Measurements from ENCODE around the gene CCR6. TPM values are rescaled to one million over a fixed set of nuclear protein-coding genes. Genes with fewer than 3 reads are reported as not detected.

The CCR6 gene
- total and polyA plus RNA-seq, 4 donors, result 0.16 to 0.39 (median 0.32) TPM

GRCh38 chr6:167116838-167117228 lies 6.1 kb upstream of the CCR6 start:
- WGBS, 2 donors, result 64 to 84% methylated on average over 14 of the region's 14 CpGs

DNA sequence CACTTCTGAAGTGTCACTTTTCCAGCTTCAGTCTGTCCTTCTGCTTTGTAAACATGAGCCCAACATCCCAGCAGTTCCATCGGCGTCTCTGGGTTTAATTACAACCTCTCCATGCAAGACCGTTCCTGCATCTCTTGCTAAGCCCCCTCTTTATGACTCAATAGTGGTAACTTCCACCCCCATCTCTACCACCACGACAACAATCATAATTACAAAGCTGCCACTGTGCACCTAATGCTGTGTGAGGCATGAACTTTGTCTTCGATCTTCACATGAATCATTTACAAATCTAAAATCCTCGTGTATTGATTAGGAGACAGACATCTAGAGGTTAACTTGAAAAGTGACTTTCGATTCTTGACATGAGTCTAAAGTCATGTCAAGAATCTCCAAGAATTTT lies 4.9 kb upstream of the CCR6 start:
- Histone ChIP-seq H3K4me1 (ENCODE audit: control insufficient read depth in 5 of 5, insufficient read depth in 5 of 5, low read length in 5 of 5) (no peaks in the 10 kb centered on the region), H3K27ac (ENCODE audit: low read depth in 1 of 2, low read length in 1 of 2) (no peak overlapping the region), H3K4me3 (no peak overlapping the region), H3K9ac (ENCODE audit: insufficient read depth in 1 of 2, low read length in 2 of 2) (no peak overlapping the region), H3K36me3 (ENCODE audit: control insufficient read depth in 4 of 4, insufficient read depth in 4 of 4, low read length in 4 of 4) (no peaks in the 10 kb centered on the region), H3K27me3 (ENCODE audit: control insufficient read depth in 3 of 3, insufficient read depth in 3 of 3, low read length in 2 of 3) (no peaks in the 10 kb centered on the region), H3K9me3 (ENCODE audit: control insufficient read depth in 4 of 4, insufficient read depth in 3 of 4, low read length in 3 of 4) (peaks cover 0 to 2% (median 0%) of the 10 kb centered on the region in 4 donors)
- TF ChIP-seq, protein P1, sequence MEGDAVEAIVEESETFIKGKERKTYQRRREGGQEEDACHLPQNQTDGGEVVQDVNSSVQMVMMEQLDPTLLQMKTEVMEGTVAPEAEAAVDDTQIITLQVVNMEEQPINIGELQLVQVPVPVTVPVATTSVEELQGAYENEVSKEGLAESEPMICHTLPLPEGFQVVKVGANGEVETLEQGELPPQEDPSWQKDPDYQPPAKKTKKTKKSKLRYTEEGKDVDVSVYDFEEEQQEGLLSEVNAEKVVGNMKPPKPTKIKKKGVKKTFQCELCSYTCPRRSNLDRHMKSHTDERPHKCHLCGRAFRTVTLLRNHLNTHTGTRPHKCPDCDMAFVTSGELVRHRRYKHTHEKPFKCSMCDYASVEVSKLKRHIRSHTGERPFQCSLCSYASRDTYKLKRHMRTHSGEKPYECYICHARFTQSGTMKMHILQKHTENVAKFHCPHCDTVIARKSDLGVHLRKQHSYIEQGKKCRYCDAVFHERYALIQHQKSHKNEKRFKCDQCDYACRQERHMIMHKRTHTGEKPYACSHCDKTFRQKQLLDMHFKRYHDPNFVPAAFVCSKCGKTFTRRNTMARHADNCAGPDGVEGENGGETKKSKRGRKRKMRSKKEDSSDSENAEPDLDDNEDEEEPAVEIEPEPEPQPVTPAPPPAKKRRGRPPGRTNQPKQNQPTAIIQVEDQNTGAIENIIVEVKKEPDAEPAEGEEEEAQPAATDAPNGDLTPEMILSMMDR (IDR thresholded peaks at IDR 0.05; ENCODE audit: control extremely low read depth, extremely low read depth), result no peak
- DNase-seq (no peak), ATAC-seq (ENCODE audit: insufficient read depth, low FRiP score) (no peak)
- WGBS, 2 donors, result 79 to 90% methylated on average over 7 of the region's 7 CpGs

More at GRCh38 chr6:167116838-167117228, 6.1 kb upstream of the CCR6 start:
- DNase-seq (no peak), ATAC-seq (ENCODE audit: insufficient read depth, low FRiP score) (no peak)
- no peak overlapping the region for H3K9ac ChIP-seq (ENCODE audit: insufficient read depth in 1 of 2, low read length in 2 of 2)
- H3K27ac ChIP-seq (ENCODE audit: low read depth in 1 of 2, low read length in 1 of 2), result no peak overlapping the region
- H3K36me3 ChIP-seq (ENCODE audit: control insufficient read depth in 4 of 4, insufficient read depth in 4 of 4, low read length in 4 of 4), result no peaks in the 10 kb centered on the region
- H3K4me1 ChIP-seq (ENCODE audit: control insufficient read depth in 5 of 5, insufficient read depth in 5 of 5, low read length in 5 of 5), result no peaks in the 10 kb centered on the region
- H3K27me3 ChIP-seq (ENCODE audit: control insufficient read depth in 3 of 3, insufficient read depth in 3 of 3, low read length in 2 of 3), result no peaks in the 10 kb centered on the region
- TF ChIP-seq, protein P1 (IDR thresholded peaks at IDR 0.05; ENCODE audit: control extremely low read depth, extremely low read depth), result no peak
- H3K9me3 ChIP-seq (ENCODE audit: control insufficient read depth in 4 of 4, insufficient read depth in 3 of 4, low read length in 3 of 4), result peaks cover 0 to 2% (median 0%) of the 10 kb centered on the region in 4 donors
- no peak overlapping the region for H3K4me3 ChIP-seq

DNA sequence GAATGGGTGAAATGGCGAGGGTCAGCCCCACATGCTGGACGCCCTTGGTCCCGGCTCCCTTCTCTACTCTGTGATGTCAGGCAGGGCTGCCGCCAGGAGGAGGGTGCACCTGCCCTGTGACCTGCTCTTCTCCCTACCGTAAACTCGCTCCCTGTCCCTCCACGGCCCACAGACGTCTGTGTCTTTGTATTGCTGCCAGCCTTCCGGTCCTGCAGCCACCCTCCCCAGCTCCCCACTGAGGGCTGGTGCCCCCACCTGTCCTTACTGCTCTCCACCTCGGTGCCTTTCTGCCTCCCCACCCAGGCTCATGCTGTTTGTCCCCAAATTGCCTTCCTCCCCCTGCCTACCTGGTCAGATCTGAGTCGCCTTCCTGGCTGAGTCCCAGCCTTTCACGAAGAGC lies 4.1 kb upstream of the CCR6 start:
- no peaks in the 10 kb centered on the region for H3K4me1 ChIP-seq (ENCODE audit: control insufficient read depth in 5 of 5, insufficient read depth in 5 of 5, low read length in 5 of 5)
- DNase-seq, result no peak
- TF ChIP-seq, protein P1 (IDR thresholded peaks at IDR 0.05; ENCODE audit: control extremely low read depth, extremely low read depth), result no peak
- H3K4me3 ChIP-seq, result no peak overlapping the region
- no peak overlapping the region for H3K27ac ChIP-seq (ENCODE audit: low read depth in 1 of 2, low read length in 1 of 2)
- ATAC-seq (ENCODE audit: insufficient read depth, low FRiP score), result no peak
- WGBS, 2 donors, result 82 to 93% methylated on average over 12 of the region's 12 CpGs
- no peak overlapping the region for H3K9ac ChIP-seq (ENCODE audit: insufficient read depth in 1 of 2, low read length in 2 of 2)
- peaks cover 0 to 2% (median 0%) of the 10 kb centered on the region in 4 donors for H3K9me3 ChIP-seq (ENCODE audit: control insufficient read depth in 4 of 4, insufficient read depth in 3 of 4, low read length in 3 of 4)
- H3K36me3 ChIP-seq (ENCODE audit: control insufficient read depth in 4 of 4, insufficient read depth in 4 of 4, low read length in 4 of 4), result no peaks in the 10 kb centered on the region
- H3K27me3 ChIP-seq (ENCODE audit: control insufficient read depth in 3 of 3, insufficient read depth in 3 of 3, low read length in 2 of 3), result no peaks in the 10 kb centered on the region

Measured in lung (tissue), 12 donors.